ENCODE data around the gene MCL1. TPM values are rescaled to one million over a fixed set of nuclear protein-coding genes. Genes with fewer than 3 reads are reported as not detected.

The MCL1 gene
- total RNA-seq, 2 donors from 2014 or later = 211 to 223 TPM

DNA sequence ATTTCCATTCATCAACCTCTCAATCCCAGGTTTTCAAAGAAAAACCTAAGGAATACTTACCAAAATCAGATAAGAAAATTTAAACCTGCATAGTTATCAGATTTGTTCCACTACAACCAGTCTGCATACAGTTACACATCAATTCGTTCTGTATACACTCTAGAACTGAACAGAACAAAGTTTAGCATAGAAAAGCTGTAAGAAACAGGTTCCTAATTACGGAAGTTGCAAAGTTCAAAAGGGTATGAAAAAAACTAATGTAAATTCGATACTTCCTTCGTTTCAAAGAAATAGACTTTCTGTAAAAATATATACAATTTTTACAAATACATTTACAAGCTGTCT lies 3.1 kb downstream of the MCL1 start:
- Histone ChIP-seq H3K4me3 (peak overlapping the region; percentile 72 to 99), H3K9me3 (no peaks in the 10 kb centered on the region), H3K27ac (peak overlapping the region; percentile 97 to 100 (median 98)), H3K27me3 (no peaks in the 10 kb centered on the region), H3K36me3 (replicated peaks in 1 of 2; ENCODE audit: insufficient read depth in 1 of 2, low read depth in 2 of 2) (peaks cover 8 to 14% of the 10 kb centered on the region in 2 donors), H3K4me1 (peaks cover 55% of the 10 kb centered on the region)
- WGBS, 2 donors = 2% methylated on average over 4 of the region's 4 CpGs
- intact Hi-C loops (cut with DNase I) = no loop called here
- DNase-seq = no peak
- TF ChIP-seq POLR2A (IDR thresholded peaks at IDR 0.05) = no peak
- TF ChIP-seq, protein P1, sequence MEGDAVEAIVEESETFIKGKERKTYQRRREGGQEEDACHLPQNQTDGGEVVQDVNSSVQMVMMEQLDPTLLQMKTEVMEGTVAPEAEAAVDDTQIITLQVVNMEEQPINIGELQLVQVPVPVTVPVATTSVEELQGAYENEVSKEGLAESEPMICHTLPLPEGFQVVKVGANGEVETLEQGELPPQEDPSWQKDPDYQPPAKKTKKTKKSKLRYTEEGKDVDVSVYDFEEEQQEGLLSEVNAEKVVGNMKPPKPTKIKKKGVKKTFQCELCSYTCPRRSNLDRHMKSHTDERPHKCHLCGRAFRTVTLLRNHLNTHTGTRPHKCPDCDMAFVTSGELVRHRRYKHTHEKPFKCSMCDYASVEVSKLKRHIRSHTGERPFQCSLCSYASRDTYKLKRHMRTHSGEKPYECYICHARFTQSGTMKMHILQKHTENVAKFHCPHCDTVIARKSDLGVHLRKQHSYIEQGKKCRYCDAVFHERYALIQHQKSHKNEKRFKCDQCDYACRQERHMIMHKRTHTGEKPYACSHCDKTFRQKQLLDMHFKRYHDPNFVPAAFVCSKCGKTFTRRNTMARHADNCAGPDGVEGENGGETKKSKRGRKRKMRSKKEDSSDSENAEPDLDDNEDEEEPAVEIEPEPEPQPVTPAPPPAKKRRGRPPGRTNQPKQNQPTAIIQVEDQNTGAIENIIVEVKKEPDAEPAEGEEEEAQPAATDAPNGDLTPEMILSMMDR (IDR thresholded peaks at IDR 0.05) = no peak
- ATAC-seq = no peak

DNA sequence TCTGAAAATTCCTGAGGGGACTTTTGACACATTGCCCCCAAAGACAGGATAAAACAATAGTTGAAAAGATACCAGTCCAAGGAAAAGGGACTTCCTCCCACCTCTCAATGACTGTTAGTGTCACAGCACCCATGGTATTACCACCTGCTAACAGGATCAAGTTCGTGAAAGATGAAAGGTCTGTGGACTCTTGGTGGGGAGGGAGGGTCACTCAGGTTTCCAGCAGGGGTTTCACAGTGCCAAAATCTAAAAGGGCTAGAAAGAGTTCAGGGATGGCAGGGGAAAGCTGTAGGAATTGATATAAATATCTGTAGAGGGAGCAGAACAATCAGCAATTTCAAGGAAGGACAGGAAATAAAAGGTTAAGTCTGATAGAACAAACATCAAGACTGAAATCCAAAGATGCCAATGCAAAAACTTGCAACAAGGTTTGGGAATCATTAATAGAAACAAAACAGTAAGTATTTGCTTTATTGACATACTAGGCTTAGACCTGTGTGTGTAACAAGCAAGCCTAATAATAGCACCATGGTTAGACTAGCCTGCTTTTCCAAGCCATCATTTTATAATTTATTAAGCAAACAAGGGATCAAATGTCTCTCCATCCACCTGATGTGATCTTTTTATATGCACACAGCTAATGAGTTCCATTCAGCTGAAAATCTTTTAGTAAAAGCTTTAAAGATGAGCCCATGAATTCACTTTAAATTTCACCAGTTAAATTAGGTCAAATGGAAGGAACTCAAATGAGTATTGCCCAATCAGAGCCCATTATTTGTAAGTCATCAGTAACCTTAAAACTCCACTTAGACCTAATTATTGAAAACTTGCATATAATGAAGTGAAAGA lies 3.7 kb downstream of the MCL1 start:
- peak overlapping the region; percentile 25 to 28 for H3K4me3 ChIP-seq
- 0 to 17% methylated on average over 1 of the region's 1 CpG for WGBS, 2 donors
- TF ChIP-seq, protein P1 (IDR thresholded peaks at IDR 0.05) = no peak
- peak in 2 of 3 donors; percentile 15 to 47 for TF ChIP-seq POLR2A (IDR thresholded peaks at IDR 0.05)
- peaks cover 8 to 14% of the 10 kb centered on the region in 2 donors for H3K36me3 ChIP-seq (replicated peaks in 1 of 2; ENCODE audit: insufficient read depth in 1 of 2, low read depth in 2 of 2)
- DNase-seq = no peak
- H3K9me3 ChIP-seq = no peaks in the 10 kb centered on the region
- peaks cover 61% of the 10 kb centered on the region for H3K4me1 ChIP-seq
- intact Hi-C loops (cut with DNase I) = no loop called here
- H3K27me3 ChIP-seq = no peaks in the 10 kb centered on the region
- H3K27ac ChIP-seq = peak overlapping the region; percentile 97 to 100 (median 98)
- ATAC-seq = no peak

DNA sequence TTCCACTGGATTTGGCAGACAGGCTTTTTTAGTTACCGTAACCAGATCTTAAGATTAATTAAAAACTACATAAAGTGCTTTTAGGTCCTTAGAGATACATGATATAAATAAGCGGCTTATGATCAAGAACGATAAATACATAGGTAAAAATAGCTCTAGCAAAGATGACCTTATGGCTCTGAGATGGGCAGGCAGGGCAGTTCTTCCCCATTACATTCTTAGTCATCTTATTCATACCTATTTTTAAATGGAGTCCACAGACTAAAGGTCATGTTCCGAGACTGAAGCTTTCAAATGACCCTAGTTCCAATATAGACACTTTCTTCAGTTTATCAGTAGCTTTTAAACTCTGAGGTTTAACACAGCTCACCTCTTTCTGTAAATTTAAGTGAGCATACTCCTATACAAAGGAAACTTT lies 4.3 kb downstream of the MCL1 start:
- Histone ChIP-seq H3K27ac (peak overlapping the region; percentile 97 to 100 (median 98)), H3K36me3 (replicated peaks in 1 of 2; ENCODE audit: insufficient read depth in 1 of 2, low read depth in 2 of 2) (peaks cover 8 to 14% of the 10 kb centered on the region in 2 donors), H3K27me3 (no peaks in the 10 kb centered on the region), H3K4me3 (peak overlapping the region; percentile 25 to 28), H3K4me1 (peaks cover 62% of the 10 kb centered on the region), H3K9me3 (no peaks in the 10 kb centered on the region)
- intact Hi-C loops (cut with DNase I) = no loop called here
- TF ChIP-seq POLR2A (IDR thresholded peaks at IDR 0.05) = no peak
- TF ChIP-seq, protein P1 (IDR thresholded peaks at IDR 0.05) = no peak
- no peak for DNase-seq
- ATAC-seq = no peak
- WGBS, 2 donors = 9 to 13% methylated on average over 4 of the region's 4 CpGs

DNA sequence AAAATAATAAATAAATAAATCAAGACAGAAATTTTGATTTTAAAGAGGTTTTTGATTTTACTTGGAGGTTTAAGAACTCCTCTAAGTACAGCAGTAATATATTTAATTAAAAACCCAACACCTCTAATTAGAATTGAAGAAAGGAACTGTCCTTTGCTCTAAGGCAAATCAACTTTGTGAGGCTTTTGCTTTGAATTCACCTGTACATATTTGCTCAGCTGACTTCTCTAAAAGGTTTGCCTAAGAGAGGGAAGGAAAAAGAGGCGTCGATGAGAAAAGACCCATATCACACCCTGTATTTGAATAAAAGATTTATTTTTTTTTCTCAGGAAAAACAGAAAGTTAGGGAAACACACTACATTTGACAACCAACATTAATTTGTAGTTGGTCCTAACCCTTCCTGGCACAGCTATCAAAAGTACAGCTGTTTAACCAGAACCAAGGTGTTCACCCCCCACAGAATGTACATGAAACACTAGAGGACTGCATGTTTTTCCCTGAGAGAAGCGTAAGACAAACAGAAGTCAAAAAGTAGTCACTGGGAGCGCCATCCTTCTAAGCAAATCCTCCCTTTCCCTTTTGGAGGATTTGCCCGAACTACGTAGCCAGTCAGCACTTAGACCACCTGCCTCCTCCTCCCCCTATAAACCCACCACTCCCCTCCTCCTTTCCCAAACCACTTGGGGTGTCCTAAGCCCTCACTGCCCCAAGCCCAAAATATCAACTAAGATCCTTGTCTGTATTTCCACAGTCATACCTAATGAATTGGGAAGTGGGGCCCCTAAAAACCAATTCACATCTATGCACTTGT lies 4.9 kb downstream of the MCL1 start:
- Histone ChIP-seq H3K4me3 (peak overlapping the region in 1 of 2 donors; percentile 28), H3K36me3 (replicated peaks in 1 of 2; ENCODE audit: insufficient read depth in 1 of 2, low read depth in 2 of 2) (peaks cover 8 to 14% of the 10 kb centered on the region in 2 donors), H3K4me1 (peaks cover 65% of the 10 kb centered on the region), H3K9me3 (no peaks in the 10 kb centered on the region), H3K27me3 (no peaks in the 10 kb centered on the region), H3K27ac (peak overlapping the region; percentile 97 to 100 (median 98))
- DNase-seq = no peak
- no peak for ATAC-seq
- TF ChIP-seq POLR2A (IDR thresholded peaks at IDR 0.05) = peak; percentile 18 to 47 (median 29)
- TF ChIP-seq, protein P1 (IDR thresholded peaks at IDR 0.05) = no peak
- 9 to 19% methylated on average over 6 of the region's 6 CpGs for WGBS, 2 donors
- intact Hi-C loops (cut with DNase I) = no loop called here

All from body of pancreas (tissue), 4 donors.